Inferior parietal cortex (tissue), 1 donor: ENCODE measurements around the gene AGL.
A peak's percentile ranks its signal among the peaks of the same experiment; 100 is the strongest.
"Not testable (repeated sequence)": the region's sequence is repeated elsewhere in the genome, so short reads cannot be mapped to it uniquely, and the experiment has no call there.

Experiments used
- DNase-seq: peaks from one replicate; pipeline ENCODE4 v3.0.0-alpha.2; 2016; ENCODE audit errors: extremely low spot score

The AGL gene

GRCh38 chr1:99849744-99850458 is at the start of gene AGL:
Gene AGL (plus strand): TSS chr1:99850361. CDS start chr1:99851043, 682 bp downstream.
- peak; percentile 70 for DNase-seq

- DNase-seq = no peak
Measured at GRCh38 chr1:99801584-99801983, 48.6 kb upstream of the AGL start.

- no peak for DNase-seq
Measured at GRCh38 chr1:99806882-99807281, 43.3 kb upstream of the AGL start.

GRCh38 chr1:99808391-99809115 is 41.6 kb upstream of the AGL start:
- peak; percentile 95 for DNase-seq

- no peak for DNase-seq
Measured at GRCh38 chr1:99811075-99811474, 39.1 kb upstream of the AGL start.

- DNase-seq = no peak
Measured at GRCh38 chr1:99811747-99812146, 38.4 kb upstream of the AGL start.

GRCh38 chr1:99814373-99814900 is 35.7 kb upstream of the AGL start:
- DNase-seq = no peak

- no peak for DNase-seq
Measured at GRCh38 chr1:99816656-99817055, 33.5 kb upstream of the AGL start.

- DNase-seq = no peak
Measured at GRCh38 chr1:99818063-99818699, 32.0 kb upstream of the AGL start.

- no peak for DNase-seq
Measured at GRCh38 chr1:99820546-99820945, 29.6 kb upstream of the AGL start.

- DNase-seq = no peak
Measured at GRCh38 chr1:99825098-99825497, 25.1 kb upstream of the AGL start.

GRCh38 chr1:99825702-99826101 is 24.5 kb upstream of the AGL start:
- DNase-seq = no peak

GRCh38 chr1:99827970-99828369 is 22.2 kb upstream of the AGL start:
- no peak for DNase-seq

- no peak for DNase-seq
Measured at GRCh38 chr1:99829269-99829668, 20.9 kb upstream of the AGL start.

GRCh38 chr1:99833911-99834310 is 16.2 kb upstream of the AGL start:
- not testable (repeated sequence) for DNase-seq

- DNase-seq = not testable (repeated sequence)
Measured at GRCh38 chr1:99836171-99837103, 13.7 kb upstream of the AGL start.

- DNase-seq = not testable (repeated sequence)
Measured at GRCh38 chr1:99840353-99840752, 9.8 kb upstream of the AGL start.

- no peak for DNase-seq
Measured at GRCh38 chr1:99843760-99844159, 6.4 kb upstream of the AGL start.

- not testable (repeated sequence) for DNase-seq
Measured at GRCh38 chr1:99845201-99845600, 5.0 kb upstream of the AGL start.

GRCh38 chr1:99849413-99849743 is 783 bp upstream of the AGL start:
- DNase-seq = peak; percentile 37

- DNase-seq = peak; percentile 61
Measured at GRCh38 chr1:99850459-99851291, 514 bp downstream of the AGL start.
